DOHH2 (cell line): Measurements from ENCODE around the gene TTC33.

ENCODE experiments used
- H3F3A ChIP-seq: fragments of 200-600 bp; sonication (generic), shearing (Covaris generic); 2 replicates; pipeline ENCODE4 v1.6.0; 2016; ENCODE audit warnings: antibody characterized with exemption, mild to moderate bottlenecking; ENCODE audit not compliant: control insufficient read depth, insufficient read depth
- H3K27ac ChIP-seq: fragments of 200-600 bp; sonication (generic); 2 replicates; pipeline ENCODE4 v1.5.1; 2014; ENCODE audit warnings: low read depth, mild to moderate bottlenecking, low read length, moderate library complexity
- H3K27me3 ChIP-seq: fragments of 200-600 bp; sonication (generic); 2 replicates; pipeline ENCODE4 v1.6.1; 2014; ENCODE audit warnings: mild to moderate bottlenecking, low read length, mixed read lengths; ENCODE audit not compliant: control insufficient read depth
- H3K36me3 ChIP-seq: fragments of 200-600 bp; sonication (generic); 2 replicates; pipeline ENCODE4 v1.6.1; 2014; ENCODE audit warnings: mild to moderate bottlenecking, low read length, moderate library complexity, mixed read lengths; ENCODE audit not compliant: control insufficient read depth
- H3K4me1 ChIP-seq: fragments of 200-600 bp; sonication (generic); 2 replicates; pipeline ENCODE4 v1.6.1; 2014; ENCODE audit warnings: mild to moderate bottlenecking, low read length, mixed read lengths; ENCODE audit not compliant: control insufficient read depth
- H3K4me2 ChIP-seq: fragments of 200-600 bp; sonication (generic); 2 replicates; pipeline ENCODE4 v1.6.0; 2014; ENCODE audit warnings: mild to moderate bottlenecking, low read length, moderate library complexity
- H3K4me3 ChIP-seq: fragments of 200-600 bp; sonication (generic); 2 replicates; pipeline ENCODE4 v1.5.1; 2014; ENCODE audit warnings: mild to moderate bottlenecking, low read length, mixed read lengths
- H3K79me2 ChIP-seq: fragments of 200-600 bp; sonication (generic); 2 replicates; pipeline ENCODE4 v1.6.1; 2014; ENCODE audit warnings: mild to moderate bottlenecking, low read length, mixed read lengths; ENCODE audit not compliant: control insufficient read depth
- H3K9me2 ChIP-seq: fragments of 200-600 bp; sonication (generic); replicated peaks from 2 replicates; pipeline ENCODE4 v1.6.1; 2014; ENCODE audit warnings: mild to moderate bottlenecking, low read length, mixed read lengths; ENCODE audit not compliant: control insufficient read depth
- H3K9me3 ChIP-seq: fragments of 200-600 bp; sonication (generic); 2 replicates; pipeline ENCODE4 v1.6.1; 2014; ENCODE audit warnings: antibody characterized with exemption, low read length, mixed read lengths; ENCODE audit not compliant: control insufficient read depth, insufficient read depth
- H4K20me1 ChIP-seq: fragments of 200-600 bp; sonication (generic); 2 replicates; pipeline ENCODE4 v1.6.0; 2014; ENCODE audit warnings: low read depth, mild to moderate bottlenecking, antibody characterized with exemption, low read length, moderate library complexity; ENCODE audit not compliant: control insufficient read depth, insufficient read depth
- EZH2phosphoT487 ChIP-seq: fragments of 200-600 bp; sonication (generic); IDR thresholded peaks from 2 replicates; pipeline ENCODE4 v1.6.1; 2017; ENCODE audit warnings: borderline replicate concordance, mild to moderate bottlenecking, antibody characterized with exemption, low read length, moderate library complexity, mixed read lengths
- TF ChIP-seq, protein P1 (sequence below): fragments of 200-600 bp; sonication (generic); IDR thresholded peaks from one replicate; pipeline ENCODE4 v1.5.1; 2014; ENCODE audit warnings: antibody characterized with exemption, mild to moderate bottlenecking, low read depth, low read length; ENCODE audit not compliant: poor library complexity, severe bottlenecking

The TTC33 gene

DNA sequence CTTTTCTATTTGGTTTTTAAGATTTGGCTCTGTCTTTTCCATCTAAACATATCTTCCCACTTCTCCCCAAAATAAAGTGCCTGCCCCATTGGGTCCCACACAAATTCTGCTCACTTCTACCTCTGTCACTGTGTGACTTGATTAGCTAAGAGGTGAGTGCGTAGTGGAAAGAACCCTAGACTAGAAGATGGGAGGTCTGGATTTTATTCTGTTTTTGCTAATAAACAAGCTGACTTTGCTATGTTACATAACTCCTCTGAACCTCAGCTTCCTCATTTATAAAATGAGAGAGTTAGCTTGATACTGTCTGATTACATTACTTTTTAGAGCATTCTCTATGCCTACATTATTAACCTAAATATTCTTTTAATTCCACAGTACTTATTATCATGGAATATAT, 127.4 kb downstream of the TTC33 start:
- no peak overlapping the region for H3K4me3 ChIP-seq
- no peak overlapping the region for H3K4me2 ChIP-seq
- H3K9me2 ChIP-seq: no peaks in the 10 kb centered on the region

DNA sequence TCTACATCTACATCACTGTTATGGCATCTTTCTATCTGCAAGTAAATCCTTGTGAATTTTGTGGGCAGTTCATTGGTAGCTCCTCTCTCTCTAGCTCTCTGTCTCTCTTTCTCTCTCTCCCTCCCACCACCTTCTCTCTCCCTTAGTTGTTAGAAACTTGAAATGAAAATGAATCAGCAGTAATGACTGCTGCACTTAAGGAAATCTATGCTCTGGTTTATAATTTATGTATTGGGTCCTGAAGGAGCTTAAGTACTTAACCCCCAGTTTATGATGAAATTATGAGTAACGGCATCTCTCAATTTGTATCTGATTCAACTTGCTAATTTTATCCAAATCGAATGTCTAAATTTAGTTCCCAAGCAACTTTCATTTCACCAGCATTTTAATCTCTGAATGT, 128.1 kb downstream of the TTC33 start:
- no peak for TF ChIP-seq EZH2phosphoT487
- TF ChIP-seq, protein P1, sequence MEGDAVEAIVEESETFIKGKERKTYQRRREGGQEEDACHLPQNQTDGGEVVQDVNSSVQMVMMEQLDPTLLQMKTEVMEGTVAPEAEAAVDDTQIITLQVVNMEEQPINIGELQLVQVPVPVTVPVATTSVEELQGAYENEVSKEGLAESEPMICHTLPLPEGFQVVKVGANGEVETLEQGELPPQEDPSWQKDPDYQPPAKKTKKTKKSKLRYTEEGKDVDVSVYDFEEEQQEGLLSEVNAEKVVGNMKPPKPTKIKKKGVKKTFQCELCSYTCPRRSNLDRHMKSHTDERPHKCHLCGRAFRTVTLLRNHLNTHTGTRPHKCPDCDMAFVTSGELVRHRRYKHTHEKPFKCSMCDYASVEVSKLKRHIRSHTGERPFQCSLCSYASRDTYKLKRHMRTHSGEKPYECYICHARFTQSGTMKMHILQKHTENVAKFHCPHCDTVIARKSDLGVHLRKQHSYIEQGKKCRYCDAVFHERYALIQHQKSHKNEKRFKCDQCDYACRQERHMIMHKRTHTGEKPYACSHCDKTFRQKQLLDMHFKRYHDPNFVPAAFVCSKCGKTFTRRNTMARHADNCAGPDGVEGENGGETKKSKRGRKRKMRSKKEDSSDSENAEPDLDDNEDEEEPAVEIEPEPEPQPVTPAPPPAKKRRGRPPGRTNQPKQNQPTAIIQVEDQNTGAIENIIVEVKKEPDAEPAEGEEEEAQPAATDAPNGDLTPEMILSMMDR: no peak
- Histone ChIP-seq H3K79me2 (no peaks in the 10 kb centered on the region), H3K9me2 (no peaks in the 10 kb centered on the region), H3K36me3 (no peaks in the 10 kb centered on the region), H3K4me3 (no peak overlapping the region), H3K9me3 (no peaks in the 10 kb centered on the region), H3K27me3 (no peaks in the 10 kb centered on the region), H3K4me1 (peaks cover 9% of the 10 kb centered on the region), H4K20me1 (no peaks in the 10 kb centered on the region), H3K27ac (no peak overlapping the region), H3K4me2 (no peak overlapping the region), H3F3A (no peaks in the 10 kb centered on the region)

More for the DNA sequence above, 127.4 kb downstream of the TTC33 start:
- TF ChIP-seq EZH2phosphoT487: no peak
- TF ChIP-seq, protein P1: no peak
- no peaks in the 10 kb centered on the region for H4K20me1 ChIP-seq
- H3K4me1 ChIP-seq: peaks cover 9% of the 10 kb centered on the region
- H3K27me3 ChIP-seq: no peaks in the 10 kb centered on the region
- no peaks in the 10 kb centered on the region for H3K9me3 ChIP-seq
- no peaks in the 10 kb centered on the region for H3K36me3 ChIP-seq
- no peaks in the 10 kb centered on the region for H3K79me2 ChIP-seq
- no peaks in the 10 kb centered on the region for H3F3A ChIP-seq
- no peak overlapping the region for H3K27ac ChIP-seq

DNA sequence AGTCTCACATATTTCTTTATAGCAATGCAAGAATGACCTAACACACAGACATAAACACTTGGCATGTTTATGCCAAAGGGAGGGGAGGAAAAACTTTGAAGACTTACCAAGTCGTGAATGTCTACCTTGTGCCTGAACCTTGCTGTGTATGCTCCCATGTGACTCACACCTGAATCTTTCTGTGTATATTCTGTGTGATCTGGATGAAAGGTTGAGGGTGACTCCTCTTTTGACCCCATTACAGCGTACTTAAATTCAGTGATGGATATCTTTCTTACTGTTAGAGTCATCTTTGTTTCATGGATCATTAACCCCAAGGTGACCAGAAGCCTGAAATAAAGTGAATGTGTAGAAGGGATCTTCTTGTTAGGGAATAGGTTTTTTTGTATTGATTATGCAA, 129.0 kb downstream of the TTC33 start:
- Histone ChIP-seq H3K9me3 (no peaks in the 10 kb centered on the region), H3K4me2 (no peak overlapping the region), H4K20me1 (no peaks in the 10 kb centered on the region), H3K36me3 (no peaks in the 10 kb centered on the region), H3K4me3 (no peak overlapping the region), H3K27ac (no peak overlapping the region), H3F3A (no peaks in the 10 kb centered on the region), H3K9me2 (no peaks in the 10 kb centered on the region), H3K79me2 (no peaks in the 10 kb centered on the region), H3K4me1 (peaks cover 14% of the 10 kb centered on the region), H3K27me3 (no peaks in the 10 kb centered on the region)
- TF ChIP-seq EZH2phosphoT487: no peak
- TF ChIP-seq, protein P1: no peak
